ENCODE data around the gene TPCN2.

The TPCN2 gene

DNA sequence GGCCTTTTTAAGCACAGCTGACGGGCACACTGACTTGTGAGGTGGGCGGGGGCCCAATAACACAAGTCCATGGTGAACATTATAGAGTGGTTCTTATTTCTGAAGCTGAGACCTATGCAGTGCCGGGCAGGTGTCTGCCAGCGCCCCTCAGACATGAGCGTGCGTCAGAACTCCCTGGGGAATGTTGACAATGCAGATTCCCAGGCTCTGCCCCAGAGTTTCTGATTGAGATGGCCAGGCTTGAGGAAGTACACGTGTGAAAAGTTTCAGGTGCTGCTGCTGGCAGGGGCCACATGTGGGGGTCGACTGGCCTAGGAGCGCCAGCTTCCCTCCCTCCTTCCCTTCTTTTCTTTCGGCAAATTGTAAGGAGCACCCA is 46.2 kb downstream of the TPCN2 start:
- DNase-seq (ENCODE audit: low spot score), result no peak

DNA sequence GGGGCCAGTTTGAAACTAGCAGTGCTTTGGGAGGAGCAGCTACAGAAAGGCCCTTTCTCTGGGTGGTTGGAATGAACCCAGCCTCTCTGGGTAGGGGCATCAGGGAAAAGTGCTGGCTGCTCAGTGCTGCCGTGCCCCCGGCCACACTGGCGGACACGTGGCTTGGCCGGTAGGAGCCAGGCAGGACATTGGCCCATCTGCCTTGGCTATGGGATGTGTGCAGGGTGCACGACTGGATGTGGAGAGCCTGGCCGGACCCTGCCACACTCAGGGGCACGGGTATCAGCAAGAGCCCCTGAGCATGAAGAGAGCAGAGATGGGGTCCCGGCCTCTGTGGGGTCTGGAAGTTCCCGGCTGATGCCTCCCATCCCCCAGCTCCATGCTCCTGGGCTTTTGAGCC is 46.6 kb downstream of the TPCN2 start:
- DNase-seq (ENCODE audit: low spot score), result no peak

DNA sequence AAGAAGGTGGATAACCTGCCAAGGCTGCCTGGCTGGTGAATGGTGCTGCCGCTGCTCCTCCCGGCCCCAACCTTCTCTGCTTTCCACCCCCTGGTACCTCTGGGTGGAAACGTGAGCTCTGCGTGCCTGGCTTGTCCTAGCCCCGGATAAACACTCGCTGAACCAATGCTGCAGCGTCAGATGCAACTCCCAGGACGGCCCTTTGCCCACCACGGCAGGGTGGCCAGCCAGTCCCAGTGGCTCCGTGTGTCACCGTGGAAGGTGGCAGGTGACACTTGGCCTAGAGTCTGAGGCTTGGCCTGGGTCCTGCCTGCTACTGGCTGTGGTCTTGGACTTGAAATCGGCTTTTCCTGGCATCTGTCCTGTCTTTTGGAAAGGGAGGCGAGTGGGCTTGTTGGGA is 47.7 kb downstream of the TPCN2 start:
- DNase-seq (ENCODE audit: low spot score), result no peak

DNA sequence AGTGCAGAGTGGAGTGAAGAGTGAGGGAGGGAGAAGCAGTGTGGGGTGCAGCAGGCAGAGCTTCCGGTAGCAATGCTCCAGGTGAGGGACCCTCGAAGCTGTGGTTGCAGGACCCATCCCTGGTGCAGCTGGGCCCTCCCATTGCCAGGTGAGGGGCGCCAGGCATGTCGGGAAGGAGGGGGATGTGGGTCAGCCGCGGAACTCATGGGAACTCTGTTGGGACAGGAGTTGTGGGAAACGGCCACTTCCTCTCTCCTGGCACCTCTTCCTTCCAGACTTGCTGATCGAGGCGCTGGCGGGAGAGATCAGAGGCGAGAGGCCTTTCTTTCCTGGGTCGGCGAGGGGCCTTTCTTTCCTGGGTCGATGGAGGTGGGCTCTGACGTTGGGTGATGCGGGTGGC is 48.5 kb downstream of the TPCN2 start:
- DNase-seq (ENCODE audit: low spot score), result no peak

DNA sequence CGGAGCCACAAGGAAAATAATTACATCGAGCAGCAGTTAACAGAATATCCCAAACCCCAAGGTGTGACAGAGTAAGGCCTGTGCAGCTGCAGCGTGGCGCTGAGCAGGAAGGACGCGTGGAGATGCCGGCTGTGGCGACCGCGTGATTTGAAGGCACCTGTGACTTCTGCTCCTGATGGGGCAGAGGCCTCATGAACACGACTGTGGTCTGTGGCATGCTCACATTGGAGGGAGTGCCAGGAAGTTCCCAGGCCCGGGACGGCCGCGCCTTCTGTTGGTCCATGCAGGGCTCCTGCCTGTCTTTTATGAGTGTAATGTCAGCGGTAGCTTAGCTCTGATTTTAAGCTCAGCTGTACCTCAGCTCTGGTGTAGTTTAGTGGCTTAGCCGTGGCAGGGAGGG is 50.4 kb downstream of the TPCN2 start:
- no peak for DNase-seq (ENCODE audit: low spot score)

DNA sequence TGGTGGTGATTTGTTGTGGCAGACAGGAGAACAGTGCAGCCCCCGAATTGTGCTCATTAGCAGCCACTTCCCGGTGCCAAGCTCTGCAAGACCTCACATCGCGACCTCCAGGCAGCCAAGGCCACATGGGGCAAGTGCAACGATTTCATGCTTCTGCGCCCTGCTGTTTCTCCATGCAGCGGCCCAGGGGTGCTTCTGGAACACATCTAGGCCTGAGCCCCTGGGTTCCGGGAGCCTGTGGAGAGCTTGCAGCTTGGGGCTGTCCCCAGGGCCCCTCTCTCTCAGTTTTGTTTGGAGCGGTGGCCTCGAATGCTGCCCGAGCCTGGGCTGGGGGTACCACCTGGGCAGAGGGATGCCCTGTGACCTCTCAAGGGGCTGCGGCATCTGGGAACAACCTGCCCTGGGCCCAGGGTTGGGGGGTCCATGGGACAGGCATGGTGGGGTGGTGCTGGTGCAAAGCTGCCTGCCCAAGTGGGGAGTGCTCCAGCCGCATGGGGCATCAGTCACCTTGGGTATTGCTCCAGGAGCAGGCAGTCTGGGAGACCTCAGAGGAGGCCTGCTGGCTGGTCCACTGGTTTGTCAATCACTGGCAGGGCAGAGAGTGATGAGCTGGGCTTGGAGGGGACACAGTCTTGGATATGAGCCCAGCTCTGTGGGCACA is 51.9 kb downstream of the TPCN2 start:
- no peak for DNase-seq (ENCODE audit: low spot score)

DNA sequence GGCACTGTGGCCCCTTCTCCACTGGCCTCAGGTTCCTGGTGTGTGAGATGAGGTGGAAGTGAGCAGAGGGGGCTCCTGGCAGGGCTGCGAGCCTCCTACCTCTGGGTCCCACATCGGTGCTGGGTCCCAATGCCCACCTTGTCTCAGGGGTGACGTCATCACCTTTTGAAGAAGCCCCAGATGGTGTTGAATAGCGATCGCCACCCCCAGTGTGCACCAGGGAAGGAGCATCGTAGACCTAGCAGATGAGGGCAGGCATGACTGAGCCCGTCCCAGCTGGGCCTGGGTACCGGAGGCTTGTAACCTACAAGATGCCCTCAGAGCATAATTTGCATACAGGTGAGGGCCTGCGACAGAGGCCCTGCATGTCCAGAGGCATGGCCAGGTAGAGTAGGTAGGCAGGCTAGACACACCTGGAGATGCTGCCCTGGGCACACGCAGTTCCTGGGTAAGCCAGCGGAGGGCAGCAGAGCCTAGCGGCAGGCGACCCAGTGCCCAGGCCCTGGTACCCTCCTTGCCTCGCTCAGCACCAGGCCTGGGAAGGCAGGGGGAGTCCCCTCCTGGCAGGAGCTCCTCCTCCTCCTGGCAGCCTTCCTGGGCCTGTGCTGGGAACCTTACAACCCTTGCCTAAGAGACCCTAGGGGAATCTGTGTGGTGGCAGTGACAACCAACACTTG is 52.5 kb downstream of the TPCN2 start:
- DNase-seq (ENCODE audit: low spot score), result peak; percentile 38

DNA sequence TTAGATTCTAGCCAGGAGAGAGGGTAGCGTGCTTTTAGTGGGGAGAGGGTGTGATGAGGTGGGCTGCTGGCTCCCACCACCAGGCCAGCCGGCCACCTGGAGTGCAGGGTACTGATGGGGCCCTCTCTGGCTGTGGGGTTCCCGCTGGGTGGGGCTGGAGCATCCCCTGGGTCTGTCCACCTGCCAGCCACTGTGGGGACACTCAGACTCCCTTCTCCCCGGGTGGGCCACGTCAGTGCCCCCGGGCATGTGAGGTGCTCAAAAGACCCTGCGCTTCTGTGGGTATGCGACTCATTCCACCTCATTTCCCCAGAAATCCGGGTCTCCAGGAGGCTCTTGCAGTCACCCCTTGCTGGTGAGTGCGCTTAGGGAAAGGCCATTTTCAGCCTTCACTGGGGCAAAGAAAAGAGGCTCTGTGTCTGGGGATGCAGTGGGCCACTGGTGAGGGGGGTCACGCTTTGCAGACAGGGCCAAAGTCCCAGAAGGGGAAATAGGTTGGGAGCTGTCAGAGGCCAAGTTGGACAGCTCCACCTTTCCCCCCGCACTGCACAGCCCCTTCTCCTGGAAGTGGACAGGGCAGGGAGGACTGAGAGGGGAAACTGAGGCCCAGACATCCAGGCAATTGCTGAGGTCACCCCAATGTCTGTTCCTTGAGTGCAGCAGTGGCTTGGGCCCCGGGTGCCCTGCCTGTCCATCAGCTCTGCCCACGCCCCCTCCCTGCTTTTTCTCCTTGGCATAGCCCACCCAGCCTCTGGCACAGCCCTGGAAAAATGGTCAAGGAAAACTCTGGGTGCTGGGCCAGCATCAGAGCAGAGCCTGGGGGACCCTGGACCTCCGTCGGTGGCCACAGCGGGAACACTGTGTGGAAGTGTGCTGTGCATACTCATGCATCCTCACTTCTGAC is 53.3 kb downstream of the TPCN2 start:
- DNase-seq (ENCODE audit: low spot score), result no peak

DNA sequence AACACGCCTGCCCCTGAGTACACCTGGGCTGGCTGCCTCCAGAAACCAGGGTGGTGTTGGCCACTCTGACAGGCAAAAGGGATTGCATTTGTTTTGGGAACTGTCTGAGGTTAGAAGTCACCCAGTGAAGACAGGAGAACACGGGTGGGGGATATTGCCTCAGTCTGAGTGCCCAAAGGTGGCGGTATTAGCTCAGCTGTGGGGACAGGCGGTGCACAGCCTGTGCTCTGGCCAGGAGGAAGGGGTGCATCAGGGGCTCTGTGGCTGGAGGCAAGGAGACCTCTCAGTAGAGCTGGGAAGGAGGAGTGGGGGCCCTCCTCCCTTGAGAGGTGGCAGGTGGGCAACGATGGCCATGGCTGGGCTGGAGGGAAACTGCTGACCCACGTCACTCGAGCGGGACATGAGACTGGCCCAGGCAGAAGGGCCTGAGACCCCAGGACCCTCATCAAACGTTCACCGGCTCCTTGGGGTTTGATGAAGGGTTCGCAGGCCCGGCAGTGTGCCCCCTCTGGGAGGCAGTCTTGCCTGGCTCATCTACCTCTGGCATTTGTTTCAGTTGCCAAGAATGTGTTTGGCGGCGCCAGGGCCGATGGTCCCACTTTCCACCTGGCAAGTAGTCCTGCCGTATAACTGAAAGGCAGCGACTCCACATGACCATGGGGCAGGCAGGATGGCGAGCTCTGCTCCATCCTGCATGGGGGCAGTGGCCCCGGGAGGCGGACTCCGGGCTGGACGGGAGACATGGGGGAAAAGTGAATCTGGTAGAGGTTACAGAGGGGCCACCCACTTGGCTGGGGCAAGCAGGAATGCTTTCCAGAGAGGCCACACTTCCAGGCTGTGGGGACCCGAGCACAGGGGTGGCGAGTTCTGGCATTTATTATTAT is 54.2 kb downstream of the TPCN2 start:
- DNase-seq (ENCODE audit: low spot score), result no peak

DNA sequence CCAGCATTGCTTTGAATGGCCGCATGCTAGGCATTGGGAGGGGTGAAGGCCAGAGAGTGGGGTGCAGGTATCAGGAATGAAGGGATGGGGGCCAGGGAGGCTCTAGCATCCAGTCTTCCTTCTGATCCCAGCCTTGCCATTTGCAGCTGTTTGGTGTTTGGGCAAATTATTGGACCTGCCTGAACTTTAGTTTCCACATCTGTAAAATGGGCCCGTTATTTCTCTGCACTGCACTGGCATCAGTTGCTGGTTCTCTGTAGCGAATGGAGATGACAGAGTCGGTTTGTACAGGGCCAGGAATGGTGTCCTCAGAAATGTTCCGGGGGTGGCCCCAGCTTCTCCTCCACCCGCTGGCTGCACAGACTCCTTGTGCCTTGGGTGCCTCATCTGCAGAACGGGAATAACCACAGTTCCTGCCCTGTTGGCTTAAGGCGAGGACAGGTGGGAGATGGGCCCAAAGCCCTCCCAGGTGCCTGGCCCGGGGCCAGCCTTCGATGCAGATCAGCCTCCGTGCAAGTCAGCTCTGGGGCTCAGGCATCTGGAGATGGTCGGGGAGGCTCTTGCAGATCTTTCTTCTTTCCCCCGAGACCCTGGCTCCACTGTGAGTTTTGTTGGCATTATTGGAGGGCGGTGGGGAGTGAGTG is 55.6 kb downstream of the TPCN2 start:
- DNase-seq (ENCODE audit: low spot score), result no peak

DNA sequence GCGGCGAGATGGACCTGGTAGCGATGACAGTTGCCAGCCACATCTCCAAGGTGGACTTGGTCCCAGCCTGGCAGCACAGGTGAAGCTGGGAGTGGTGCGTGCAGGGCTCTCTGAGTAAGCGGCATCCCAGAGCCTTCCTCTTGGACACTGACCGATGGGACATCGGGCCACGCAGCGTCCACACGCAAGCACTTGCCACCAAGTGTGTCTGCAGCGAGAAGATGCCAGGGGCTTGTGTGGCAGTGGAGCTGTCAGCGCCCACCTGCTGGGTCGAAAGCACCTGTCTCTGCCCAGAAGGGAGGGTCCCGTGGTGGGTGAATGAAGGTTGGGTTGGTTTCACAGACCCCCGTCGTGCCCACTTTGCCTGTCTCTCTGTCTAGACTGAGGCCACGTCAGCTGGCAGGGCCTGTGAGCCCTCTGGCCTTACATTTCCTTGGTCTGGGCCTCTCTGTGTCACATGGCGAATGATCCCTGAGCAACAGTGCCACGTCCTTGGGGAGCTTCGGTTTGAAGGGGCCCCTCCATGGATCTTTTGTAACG is 56.2 kb downstream of the TPCN2 start:
- no peak for DNase-seq (ENCODE audit: low spot score)

DNA sequence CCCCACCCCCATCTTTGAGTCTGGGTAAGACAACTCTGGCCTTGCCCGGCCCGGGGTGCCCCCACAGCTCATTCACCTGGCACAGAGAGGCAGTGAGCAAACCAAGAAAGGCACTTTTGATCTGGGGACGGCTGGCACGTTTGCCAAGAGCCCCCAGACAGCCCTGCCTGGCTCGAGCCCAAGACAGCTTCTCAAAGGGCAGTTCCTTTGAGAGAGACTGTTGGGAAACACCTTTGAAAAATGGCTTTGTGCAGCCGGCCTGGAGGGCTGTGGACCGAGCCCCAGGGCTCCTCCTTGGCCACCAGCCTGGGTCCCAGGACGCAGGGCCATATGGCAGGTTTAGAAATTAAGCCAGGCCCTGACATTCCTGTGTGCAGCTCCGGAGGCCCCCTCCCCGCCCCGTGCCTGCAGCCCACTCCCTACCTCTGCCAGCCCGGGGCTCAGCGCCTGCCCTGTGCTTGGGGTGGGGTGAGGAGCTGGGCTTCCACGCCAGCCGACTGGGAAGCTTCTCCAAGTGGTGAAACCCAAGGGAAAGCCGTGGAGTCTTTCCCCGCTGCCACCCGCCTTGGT is 56.8 kb downstream of the TPCN2 start:
- DNase-seq (ENCODE audit: low spot score), result no peak

DNA sequence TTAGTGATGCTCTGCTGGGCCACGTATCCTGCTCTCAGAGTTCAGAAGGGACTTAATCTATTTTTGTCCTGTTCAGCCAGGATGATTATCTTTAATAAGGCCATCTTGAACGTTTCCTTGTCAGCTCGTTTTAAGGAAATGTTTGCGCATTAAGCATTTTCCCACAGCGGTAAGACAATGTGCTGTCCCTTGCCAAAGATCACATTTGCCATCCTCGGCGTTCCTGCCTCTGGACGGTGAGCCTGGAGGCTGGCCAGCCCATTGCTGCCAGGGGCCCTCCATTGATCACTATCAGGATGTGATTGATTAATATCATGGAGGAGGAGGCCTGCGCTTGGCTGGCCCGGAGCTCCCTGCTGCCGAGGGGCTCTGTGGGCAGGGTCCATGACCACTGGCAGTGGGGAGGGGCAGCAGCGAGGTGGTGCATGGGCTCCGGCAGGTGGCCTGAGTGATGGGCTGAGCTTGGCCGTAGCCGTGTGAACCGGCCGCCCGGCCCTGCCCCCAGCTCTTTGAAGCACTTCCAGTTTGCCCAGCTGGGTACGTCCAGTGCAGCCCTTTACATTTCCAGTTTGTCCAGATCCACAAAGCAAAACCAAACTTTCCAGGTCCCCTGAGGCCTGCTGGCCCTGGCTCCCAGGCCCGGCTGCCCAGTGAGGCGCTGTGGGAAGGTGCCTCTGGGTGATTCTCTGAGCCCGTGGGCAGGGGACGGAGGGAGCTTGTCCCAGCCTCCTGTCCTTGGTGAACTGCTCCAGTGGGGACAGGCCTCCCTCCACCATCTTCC is 57.5 kb downstream of the TPCN2 start:
- no peak for DNase-seq (ENCODE audit: low spot score)

DNA sequence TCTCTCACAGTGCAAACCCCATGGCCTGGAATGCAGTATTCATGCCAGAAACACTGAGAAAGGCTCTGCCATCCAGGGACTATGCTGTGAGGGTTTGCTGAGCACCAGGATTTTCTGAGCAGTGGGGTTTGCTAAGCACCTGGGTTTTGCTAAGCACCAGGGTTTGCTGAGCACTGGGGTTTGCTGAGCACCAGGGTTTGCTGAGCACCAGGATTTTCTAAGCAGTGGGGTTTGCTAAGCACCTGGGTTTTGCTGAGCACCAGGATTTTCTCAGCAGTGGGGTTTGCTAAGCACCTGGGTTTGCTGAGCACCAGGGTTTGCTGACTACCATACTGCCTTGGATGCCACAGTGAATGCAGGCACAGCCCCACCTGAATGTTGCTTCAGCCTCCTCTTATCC is 58.7 kb downstream of the TPCN2 start:
- DNase-seq (ENCODE audit: low spot score), result no peak

DNA sequence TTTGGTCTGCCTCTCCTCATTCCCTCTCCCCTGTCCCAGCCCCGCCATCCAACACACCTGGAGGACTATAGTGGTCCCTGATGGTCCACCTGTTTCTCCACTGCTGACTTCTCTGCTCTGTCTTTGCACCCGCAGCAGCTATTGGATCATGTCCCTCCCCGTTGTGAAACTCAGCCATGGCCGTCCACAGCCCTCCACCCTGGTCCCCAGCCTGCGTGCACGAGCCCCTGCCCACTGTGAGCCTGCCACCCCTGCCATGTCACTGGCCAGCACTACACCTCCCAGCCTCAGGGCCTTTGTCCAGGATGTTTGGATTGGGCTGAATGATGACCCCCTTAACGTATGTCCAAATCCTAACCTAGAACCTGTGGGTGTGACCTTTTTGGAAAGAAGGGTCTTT is 59.3 kb downstream of the TPCN2 start:
- DNase-seq (ENCODE audit: low spot score), result no peak

DNA sequence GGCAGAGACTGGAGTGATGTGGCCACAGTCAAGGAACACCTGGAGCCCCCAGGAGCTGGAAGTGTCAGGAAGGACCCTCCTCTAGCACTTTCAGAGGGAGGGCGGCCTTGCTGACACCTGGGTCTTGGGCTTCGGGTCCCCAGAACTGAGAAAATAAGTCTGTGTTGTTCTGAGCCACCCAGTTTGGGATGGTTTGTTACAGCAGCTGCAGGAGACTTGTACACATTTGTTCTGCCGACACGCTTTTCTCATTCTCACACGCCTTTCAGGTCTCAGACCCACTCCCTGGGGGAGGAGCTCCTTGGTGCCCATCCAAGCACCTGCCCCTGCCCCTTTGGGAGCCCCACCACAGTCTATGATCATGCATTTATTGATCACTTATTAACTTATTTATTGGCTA is 59.8 kb downstream of the TPCN2 start:
- no peak for DNase-seq (ENCODE audit: low spot score)

DNA sequence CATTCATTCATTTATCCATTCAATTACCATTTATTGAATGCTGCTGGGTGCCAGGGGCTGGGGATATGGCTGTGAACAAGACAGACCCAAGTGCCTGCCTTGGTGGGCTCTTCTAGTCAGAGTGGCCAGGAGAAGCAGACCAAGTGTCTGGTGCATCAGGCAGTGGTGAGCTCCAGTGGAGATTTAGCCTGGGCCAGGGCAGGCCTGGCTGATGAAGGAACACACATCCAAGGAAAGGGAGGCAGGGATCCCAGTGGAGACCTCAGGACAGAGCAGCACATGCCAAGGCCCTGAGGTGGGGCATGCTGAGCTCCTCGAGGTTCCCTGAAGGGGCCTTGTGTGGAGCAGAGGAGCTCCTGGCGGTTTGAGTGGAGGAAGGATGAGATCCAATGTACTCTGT is 60.4 kb downstream of the TPCN2 start:
- DNase-seq (ENCODE audit: low spot score), result no peak

DNA sequence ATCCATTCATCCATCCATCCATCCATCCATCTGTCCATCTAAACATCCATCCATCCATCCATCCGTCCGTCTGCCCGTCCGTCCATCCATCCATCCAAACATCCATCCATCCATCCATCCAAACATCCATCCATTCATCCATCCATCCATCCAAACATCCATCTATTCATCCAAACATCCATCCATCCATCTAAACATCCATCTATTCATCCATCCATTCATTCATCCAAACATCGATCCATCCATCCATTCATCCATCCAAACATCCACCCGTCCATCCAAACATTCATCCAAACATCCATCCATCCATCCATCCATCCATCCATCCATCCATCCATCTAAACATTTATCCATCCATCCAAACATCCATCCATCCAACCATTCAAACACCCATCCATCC is 61.7 kb downstream of the TPCN2 start:
- no peak for DNase-seq (ENCODE audit: low spot score)

DNA sequence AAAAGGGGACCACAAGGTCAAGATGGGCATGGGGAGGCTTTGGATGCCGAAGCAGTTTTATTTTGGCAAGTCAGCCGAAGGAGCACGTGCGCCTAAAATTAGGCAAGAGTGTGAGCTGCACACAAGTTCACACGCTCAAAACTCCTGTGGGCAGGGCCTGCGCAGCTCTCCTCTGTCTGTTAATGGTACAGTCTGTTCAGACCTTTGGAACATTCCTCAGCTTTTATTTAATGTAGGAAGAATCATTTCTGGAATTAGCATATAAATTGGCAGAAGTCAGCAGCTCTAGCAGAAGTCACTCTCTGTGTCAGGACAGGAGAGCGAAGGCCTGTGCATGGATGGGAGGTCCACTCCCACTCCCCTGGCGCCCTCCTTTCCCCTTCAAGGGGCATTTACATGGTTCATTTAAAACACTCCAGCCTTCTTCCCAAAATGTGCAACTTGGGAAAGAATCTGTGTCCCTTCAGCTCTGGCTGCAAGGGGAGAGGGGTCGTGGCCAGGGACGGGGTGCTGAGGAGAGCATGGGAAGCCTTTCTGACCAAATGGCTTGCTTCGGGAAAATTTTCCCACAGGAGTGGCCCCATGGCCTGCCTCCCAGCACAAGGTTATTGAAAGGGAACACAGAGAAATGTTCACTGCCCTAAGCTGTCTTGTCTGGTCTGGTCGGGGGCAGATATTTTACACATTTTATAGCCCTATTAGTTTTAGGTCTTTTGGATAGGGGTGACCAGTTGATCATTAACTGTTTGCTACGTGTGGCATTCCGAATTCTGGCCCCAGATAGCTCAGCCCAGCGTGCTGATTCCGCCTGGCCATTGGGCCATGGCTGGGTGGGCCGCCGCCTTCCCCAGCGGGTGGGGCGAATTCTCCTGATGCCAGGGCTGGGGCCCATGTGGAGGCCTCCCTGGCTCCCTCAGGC is 63.2 kb downstream of the TPCN2 start:
- no peak for DNase-seq (ENCODE audit: low spot score)
